ENCODE data around the gene WDR5.

The WDR5 gene

GRCh38 chr9:134101623-134102149, 34.2 kb upstream of the WDR5 start:
- TF ChIP-seq REST (IDR thresholded peaks at IDR 0.05; ENCODE audit: insufficient read depth in 1 of 2, low read depth in 2 of 2, low read length in 2 of 2) (no peak), FOXP2 (optimal IDR thresholded peaks at IDR 0.05; ENCODE audit: borderline replicate concordance, extremely low read depth, extremely low read length, insufficient read depth) (no peak), TAF1 (IDR thresholded peaks at IDR 0.05; ENCODE audit: borderline replicate concordance, insufficient read depth, low read length) (no peak), POLR2AphosphoS5 (IDR thresholded peaks at IDR 0.05; ENCODE audit: low read depth, low read length) (no peak), SIN3A (IDR thresholded peaks at IDR 0.05; ENCODE audit: borderline replicate concordance, insufficient read depth, low read length) (no peak)

GRCh38 chr9:134103391-134103998, 32.4 kb upstream of the WDR5 start:
- TF ChIP-seq SIN3A (IDR thresholded peaks at IDR 0.05; ENCODE audit: borderline replicate concordance, insufficient read depth, low read length) = no peak
- TF ChIP-seq REST (IDR thresholded peaks at IDR 0.05; ENCODE audit: insufficient read depth in 1 of 2, low read depth in 2 of 2, low read length in 2 of 2) = no peak
- no peak for TF ChIP-seq FOXP2 (optimal IDR thresholded peaks at IDR 0.05; ENCODE audit: borderline replicate concordance, extremely low read depth, extremely low read length, insufficient read depth)
- TF ChIP-seq TAF1 (IDR thresholded peaks at IDR 0.05; ENCODE audit: borderline replicate concordance, insufficient read depth, low read length) = no peak
- no peak for TF ChIP-seq POLR2AphosphoS5 (IDR thresholded peaks at IDR 0.05; ENCODE audit: low read depth, low read length)

GRCh38 chr9:134111064-134111463, 24.8 kb upstream of the WDR5 start:
- TF ChIP-seq SIN3A (IDR thresholded peaks at IDR 0.05; ENCODE audit: borderline replicate concordance, insufficient read depth, low read length) = no peak
- no peak for TF ChIP-seq REST (IDR thresholded peaks at IDR 0.05; ENCODE audit: insufficient read depth in 1 of 2, low read depth in 2 of 2, low read length in 2 of 2)
- TF ChIP-seq TAF1 (IDR thresholded peaks at IDR 0.05; ENCODE audit: borderline replicate concordance, insufficient read depth, low read length) = no peak
- TF ChIP-seq FOXP2 (optimal IDR thresholded peaks at IDR 0.05; ENCODE audit: borderline replicate concordance, extremely low read depth, extremely low read length, insufficient read depth) = no peak
- no peak for TF ChIP-seq POLR2AphosphoS5 (IDR thresholded peaks at IDR 0.05; ENCODE audit: low read depth, low read length)

- TF ChIP-seq SIN3A (IDR thresholded peaks at IDR 0.05; ENCODE audit: borderline replicate concordance, insufficient read depth, low read length) (no peak), POLR2AphosphoS5 (IDR thresholded peaks at IDR 0.05; ENCODE audit: low read depth, low read length) (no peak), TAF1 (IDR thresholded peaks at IDR 0.05; ENCODE audit: borderline replicate concordance, insufficient read depth, low read length) (no peak), REST (IDR thresholded peaks at IDR 0.05; ENCODE audit: insufficient read depth in 1 of 2, low read depth in 2 of 2, low read length in 2 of 2) (no peak), FOXP2 (optimal IDR thresholded peaks at IDR 0.05; ENCODE audit: borderline replicate concordance, extremely low read depth, extremely low read length, insufficient read depth) (no peak)
These were observed 23.3 kb upstream of the WDR5 start for GRCh38 chr9:134112561-134112960.

Measured in PFSK-1 (cell line).